ENCODE data around the gene UBQLN4.
"Not testable (repeated sequence)": the region's sequence is repeated elsewhere in the genome, so short reads cannot be mapped to it uniquely, and the experiment has no call there.

UBQLN4 gene

GRCh38 chr1:156056326-156056849, 2.8 kb upstream of the UBQLN4 start:
- no peak for DNase-seq

- no peak for DNase-seq
Observed at GRCh38 chr1:156055281-156056048, 1.9 kb upstream of the UBQLN4 start.

- DNase-seq: peak; percentile 97
Observed at GRCh38 chr1:156054500-156055280, 1.1 kb upstream of the UBQLN4 start, which contains the start of gene LAMTOR2. Gene LAMTOR2, plus strand, starts transcription at chr1:156054782. Its CDS starts 108 bp downstream, at chr1:156054890.

DNA sequence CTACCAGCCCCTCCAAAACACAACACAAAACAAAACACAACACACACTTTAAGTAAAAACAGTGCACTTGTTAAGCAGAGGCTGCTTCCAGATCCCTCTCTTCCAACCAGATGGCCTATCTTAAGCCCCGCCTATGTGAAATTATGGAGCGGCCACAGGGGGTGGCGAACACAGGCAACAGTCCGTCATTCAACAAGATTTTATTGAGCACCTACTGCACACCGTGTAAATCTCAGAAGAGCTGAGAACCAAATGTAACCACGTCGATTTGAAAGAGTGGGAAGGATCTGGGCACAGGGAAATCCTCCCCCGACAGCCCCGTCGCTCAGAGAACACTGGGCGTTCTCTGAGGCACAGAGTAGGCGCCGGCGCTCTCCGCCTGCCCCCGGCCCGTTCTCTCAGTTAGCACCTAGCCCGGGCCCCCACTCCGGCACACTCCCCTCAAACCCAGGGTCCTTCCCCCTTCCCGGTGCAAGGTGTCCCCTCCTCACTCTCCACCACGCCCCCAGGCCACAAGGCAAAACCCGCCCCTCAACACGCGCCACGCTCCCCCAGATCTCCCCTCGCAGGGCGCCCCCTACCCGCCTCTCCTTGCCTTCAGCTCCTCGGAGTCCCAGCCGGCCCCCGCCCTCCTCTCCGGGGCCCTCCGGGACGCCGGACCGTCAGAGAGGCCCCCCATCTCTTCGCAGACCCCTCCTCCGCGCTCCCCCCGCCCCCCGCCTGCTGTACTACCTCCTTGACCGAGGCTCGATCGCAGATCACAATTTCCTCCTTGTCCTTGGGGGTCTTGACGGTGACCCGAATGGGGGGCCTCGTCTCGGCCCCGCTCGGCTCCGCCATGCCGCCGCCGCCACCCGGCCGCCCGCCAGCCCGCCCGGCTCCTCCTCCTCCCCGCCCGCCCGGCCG, 483 bp downstream of the UBQLN4 start:
- DNase-seq: peak; percentile 84

DNA sequence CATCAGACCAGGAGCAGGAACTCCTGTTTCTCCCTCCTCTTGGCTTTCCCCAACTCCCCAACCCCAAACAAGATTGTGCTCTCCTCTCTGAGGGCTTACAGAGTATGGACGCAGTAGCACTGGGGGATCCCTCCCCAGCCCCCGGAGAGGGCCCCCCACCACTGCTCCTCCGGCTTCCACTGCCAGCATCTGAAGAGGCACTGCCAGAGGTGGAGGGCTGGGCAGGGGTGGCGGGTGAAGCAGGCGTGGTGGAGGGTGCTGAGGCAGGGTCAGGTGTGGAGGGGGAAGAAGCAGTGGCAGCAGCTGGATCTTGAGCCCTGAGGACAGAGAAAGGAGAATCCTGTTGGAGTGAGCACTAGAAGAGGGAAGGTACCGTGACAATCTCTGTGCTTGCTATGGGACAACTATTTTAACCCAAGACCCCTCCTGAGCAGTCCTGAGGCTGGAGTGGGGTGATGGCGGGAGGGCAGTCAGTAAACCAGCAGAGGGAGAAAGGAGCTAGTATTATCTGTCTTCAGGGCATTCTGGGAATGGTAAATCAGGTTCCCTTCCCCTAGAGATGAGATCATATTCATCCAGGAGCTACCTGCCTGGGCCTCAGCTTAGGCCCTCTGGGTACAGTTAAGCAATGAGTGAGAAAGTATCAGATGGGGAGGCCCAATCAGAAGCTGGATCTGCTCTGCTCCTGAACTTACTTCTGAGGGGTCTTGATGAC, 2.4 kb downstream of the UBQLN4 start:
- no peak for DNase-seq

DNA sequence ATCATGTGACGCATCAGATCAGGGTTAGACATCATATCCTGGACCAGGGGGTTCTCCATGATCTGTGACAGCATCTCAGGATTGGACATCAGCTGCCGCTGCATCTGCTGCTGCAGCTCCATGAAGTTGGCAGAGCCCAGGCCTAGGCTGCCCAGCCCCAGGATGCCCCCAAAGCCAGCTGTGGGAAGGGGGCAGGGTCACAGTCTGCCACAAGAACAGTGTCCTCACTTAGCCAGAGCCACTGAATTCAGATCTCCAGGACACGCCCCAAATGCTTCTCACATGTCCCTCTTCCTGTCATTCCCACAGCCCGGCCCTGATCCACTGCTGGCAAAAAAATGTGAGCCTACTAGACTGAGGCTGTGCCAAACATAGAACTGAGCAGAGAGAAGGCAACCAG, 3.2 kb downstream of the UBQLN4 start:
- DNase-seq: no peak

DNA sequence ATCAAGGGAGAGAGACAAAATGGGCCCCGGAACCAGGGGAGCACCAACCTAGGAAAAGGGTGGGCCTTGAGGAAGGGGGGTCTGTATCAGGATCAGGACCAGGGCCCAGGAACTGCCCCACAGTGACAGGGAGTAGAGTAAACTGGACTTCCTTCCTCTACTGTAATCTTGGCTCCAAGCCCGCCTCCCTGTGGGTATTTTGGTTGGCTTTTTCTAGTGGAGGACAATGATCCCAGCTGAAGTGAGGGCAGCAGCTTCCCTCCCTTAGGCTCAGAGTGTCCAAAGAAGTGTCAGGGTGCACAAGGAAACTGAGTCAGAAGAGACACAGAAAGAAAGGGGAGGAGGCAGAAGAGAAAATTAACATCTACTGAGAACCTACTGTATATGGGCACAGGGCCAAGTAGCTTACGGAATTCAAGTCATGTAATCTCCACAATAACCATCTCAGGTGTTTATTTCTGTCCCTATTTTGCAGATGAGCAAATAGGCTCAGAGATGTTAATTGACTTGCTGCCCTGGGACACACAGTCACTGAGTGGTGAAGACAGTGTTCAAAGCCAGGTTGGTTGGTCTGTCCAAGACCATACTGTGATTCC, 4.8 kb downstream of the UBQLN4 start:
- no peak for DNase-seq

- no peak for DNase-seq
Observed at GRCh38 chr1:156045076-156045475, 8.5 kb downstream of the UBQLN4 start.

DNA sequence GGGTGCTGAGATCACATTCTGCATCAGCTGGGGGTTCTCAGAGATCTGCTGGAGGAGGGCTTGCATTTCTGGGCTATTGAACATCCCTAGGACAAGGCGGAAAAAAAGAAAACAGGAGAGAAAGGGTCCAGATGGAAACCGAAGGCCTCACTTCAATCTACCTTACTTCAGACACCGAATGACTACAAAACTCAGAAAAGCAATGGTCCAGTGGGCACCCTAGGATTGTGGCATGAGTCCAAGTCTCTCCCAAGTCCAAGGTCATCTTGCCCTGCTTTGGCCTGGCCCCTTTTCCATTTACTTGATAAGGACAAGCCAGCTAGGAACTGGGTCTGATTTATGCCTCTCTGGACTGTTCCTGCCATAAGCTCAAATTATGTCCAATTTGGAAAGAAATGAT, 10.8 kb downstream of the UBQLN4 start:
- DNase-seq: no peak

GRCh38 chr1:156034991-156035390, 18.6 kb downstream of the UBQLN4 start:
- not testable (repeated sequence) for DNase-seq

DNA sequence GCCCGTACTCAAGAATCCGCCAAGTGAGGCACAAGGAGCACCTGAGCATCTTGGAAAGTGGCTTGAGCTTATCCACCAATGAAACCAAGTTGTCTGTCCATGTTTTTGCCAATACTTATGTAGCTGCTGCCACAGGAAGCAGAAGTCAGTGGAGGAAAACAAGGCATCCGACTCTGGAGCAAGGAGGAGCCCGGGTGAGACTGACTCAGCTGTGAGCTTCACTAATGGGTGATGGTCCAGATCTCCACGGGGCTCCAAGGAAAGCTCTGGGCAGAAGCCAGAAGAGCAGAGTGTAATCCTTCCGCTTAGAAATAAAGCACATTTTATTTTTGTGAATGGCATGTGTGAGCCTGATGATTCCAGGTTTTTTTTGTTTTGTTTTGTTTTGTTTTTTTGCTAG, 20.6 kb downstream of the UBQLN4 start:
- DNase-seq: no peak

GRCh38 chr1:156026588-156026987, 27.0 kb downstream of the UBQLN4 start:
- DNase-seq: no peak

GRCh38 chr1:156025876-156026275, 27.7 kb downstream of the UBQLN4 start:
- DNase-seq: peak; percentile 69

DNA sequence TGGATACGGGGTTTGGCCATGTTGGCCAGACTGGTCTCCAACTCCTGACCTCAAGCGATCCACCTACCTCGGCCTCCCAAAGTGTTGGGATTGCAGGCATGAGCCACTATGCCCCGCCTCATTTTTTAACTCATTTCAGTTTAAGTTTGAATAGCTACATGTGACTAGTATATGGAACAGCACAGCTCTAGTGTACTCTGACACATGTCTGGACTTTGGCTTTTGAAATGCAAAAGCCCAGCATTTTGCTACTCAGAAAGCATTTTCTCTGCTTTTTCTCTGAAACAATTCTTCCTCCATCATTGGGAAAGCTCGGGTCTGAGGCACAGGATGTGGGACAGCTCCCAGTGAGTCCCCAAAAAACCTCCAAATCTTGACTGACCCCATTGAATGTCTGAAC, 28.8 kb downstream of the UBQLN4 start:
- no peak for DNase-seq

DNA sequence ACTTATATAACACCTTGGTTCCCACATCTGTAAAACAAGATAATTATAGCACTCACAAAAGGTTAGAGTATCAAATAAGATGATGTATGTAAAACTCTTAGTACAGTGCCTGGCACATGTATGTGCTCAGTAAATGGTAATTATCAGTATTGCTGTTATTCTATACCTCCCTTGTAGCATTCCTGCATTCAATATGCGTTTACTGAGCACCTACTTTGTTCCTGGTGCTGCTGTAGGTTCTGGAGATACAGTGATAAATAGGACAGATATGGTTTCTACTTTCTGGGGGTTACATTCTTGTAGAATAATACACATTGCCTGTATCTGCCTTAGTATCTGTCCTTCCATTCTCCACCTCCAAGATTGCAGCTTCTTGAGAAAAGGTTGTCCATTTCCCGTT, 31.6 kb downstream of the UBQLN4 start:
- no peak for DNase-seq

GRCh38 chr1:156021093-156021428, 32.5 kb downstream of the UBQLN4 start:
- DNase-seq: no peak

DNA sequence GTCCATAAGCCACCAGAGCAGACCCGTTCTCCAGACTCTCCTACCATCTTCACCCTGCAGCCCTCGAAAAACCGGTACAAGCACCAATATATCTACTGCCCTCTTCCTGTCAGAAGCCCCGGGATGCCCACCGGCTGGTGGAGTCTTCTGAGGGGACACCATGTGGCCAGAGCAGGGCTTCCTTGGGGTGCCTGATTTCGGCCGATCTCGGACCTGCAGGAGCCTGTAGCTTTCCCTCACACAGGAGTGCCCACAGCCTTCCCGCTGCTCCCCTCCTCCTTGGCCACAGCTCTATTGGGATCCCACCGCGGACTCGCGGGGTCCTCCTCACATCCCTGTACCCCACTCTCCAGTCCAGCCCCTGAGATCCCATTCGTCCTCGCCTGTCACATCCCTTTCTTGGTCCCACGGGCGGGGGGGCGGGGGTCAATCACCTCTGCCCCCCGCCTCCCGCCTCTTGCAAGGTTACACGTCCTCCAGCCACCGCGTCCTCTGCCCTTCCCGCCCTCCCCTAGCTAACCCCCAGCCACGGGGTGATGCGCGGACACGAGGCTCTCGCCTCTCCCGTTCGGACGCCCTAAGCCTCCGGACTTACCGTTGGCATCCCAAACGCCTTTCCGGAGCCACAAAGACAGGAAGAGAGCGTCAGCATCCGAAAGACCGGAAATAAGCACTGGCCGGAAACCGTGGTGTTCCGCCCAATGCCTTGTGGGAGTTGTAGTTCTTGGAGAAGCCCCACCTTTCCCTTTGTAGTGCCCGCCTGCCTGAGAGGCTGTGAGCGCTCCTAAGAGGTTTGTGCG, 33.1 kb downstream of the UBQLN4 start, which contains the start of gene SSR2:
Gene SSR2, minus strand, starts transcription at position 659 of the 800 bp plus-strand sequence. CDS start 784 bp downstream, outside the sequence.
- peak; percentile 86 for DNase-seq

DNA sequence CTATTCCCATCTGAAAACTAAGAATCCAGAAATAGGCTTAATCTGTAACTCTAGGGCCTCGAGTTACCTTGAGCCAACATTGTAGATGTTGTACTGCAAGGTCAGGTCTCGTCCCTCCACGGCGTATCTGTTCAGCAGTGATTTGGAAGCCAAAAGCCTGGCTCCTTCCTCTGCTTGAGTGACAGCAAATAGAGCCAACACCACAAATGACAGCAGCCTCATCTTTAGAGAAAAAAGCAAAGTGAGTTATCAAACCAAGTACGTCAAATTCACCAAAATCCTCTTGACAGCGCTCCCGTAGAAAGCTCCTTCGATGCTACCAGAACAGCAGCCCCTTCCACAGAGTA, 33.7 kb downstream of the UBQLN4 start:
- DNase-seq: no peak

- no peak for DNase-seq
Observed at GRCh38 chr1:156014829-156015228, 38.8 kb downstream of the UBQLN4 start.

- DNase-seq: no peak
Observed at GRCh38 chr1:156012051-156012817, 41.4 kb downstream of the UBQLN4 start.
